Trophoblast cell (in vitro differentiated cells and primary cell): ENCODE data around the gene SH3BP5L.
A peak's percentile ranks its signal among the peaks of the same experiment; 100 is the strongest.

Experiments
- DNase-seq, 2 donors: peaks; one replicate each; pipeline ENCODE4 v3.0.0-alpha.2; 2016
- H2AFZ ChIP-seq: 2 replicates; pipeline ENCODE4 v1.6.1; 2013; ENCODE audit warnings: low read length, moderate library complexity, mild to moderate bottlenecking; ENCODE audit not compliant: insufficient read depth, poor library complexity
- H2AK5ac ChIP-seq: 2 replicates; pipeline ENCODE4 v1.6.1; 2013; ENCODE audit warnings: mild to moderate bottlenecking, low read length
- H2BK120ac ChIP-seq: 2 replicates; pipeline ENCODE4 v1.6.1; 2013; ENCODE audit warnings: low read length, mild to moderate bottlenecking, moderate library complexity; ENCODE audit not compliant: insufficient read depth, poor library complexity
- H2BK12ac ChIP-seq: 2 replicates; pipeline ENCODE4 v1.6.1; 2013; ENCODE audit warnings: mild to moderate bottlenecking, low read length, moderate library complexity
- H2BK5ac ChIP-seq: 2 replicates; pipeline ENCODE4 v1.6.1; 2013; ENCODE audit warnings: low read length, low read depth, moderate library complexity, mild to moderate bottlenecking; ENCODE audit not compliant: poor library complexity
- H3K14ac ChIP-seq: 2 replicates; pipeline ENCODE4 v1.6.1; 2013; ENCODE audit warnings: mild to moderate bottlenecking, low read length
- H3K18ac ChIP-seq: 2 replicates; pipeline ENCODE4 v1.6.1; 2013; ENCODE audit warnings: mild to moderate bottlenecking, low read length
- H3K23ac ChIP-seq: 2 replicates; pipeline ENCODE4 v1.6.1; 2013; ENCODE audit warnings: low read length
- H3K27ac ChIP-seq: 2 replicates; pipeline ENCODE4 v1.5.1; 2013; ENCODE audit warnings: low read depth, mild to moderate bottlenecking, inconsistent platforms, low read length, moderate library complexity
- H3K27me3 ChIP-seq: 2 replicates; pipeline ENCODE4 v1.6.1; 2013; ENCODE audit warnings: inconsistent platforms, mild to moderate bottlenecking, low read length, moderate library complexity; ENCODE audit not compliant: insufficient read depth
- H3K36me3 ChIP-seq, 2 experiments: 1 replicate in 1 of 2; 2 replicates in 1 of 2; pipeline ENCODE4 v1.6.1; 2013; ENCODE audit warnings: low read length in 2 of 2, mild to moderate bottlenecking in 2 of 2, moderate library complexity in 1 of 2; ENCODE audit not compliant: insufficient read depth in 2 of 2, control insufficient read depth in 1 of 2
- H3K4ac ChIP-seq: 2 replicates; pipeline ENCODE4 v1.6.1; 2013; ENCODE audit warnings: low read depth, mild to moderate bottlenecking, low read length, moderate library complexity
- H3K4me1 ChIP-seq, 2 experiments: 1 replicate in 1 of 2; 2 replicates in 1 of 2; pipeline ENCODE4 v1.6.1; 2013; ENCODE audit warnings: low read length in 2 of 2, mild to moderate bottlenecking in 2 of 2, moderate library complexity in 1 of 2; ENCODE audit not compliant: insufficient read depth in 2 of 2, control insufficient read depth in 1 of 2
- H3K4me2 ChIP-seq: 2 replicates; pipeline ENCODE4 v1.6.1; 2013; ENCODE audit warnings: inconsistent platforms, mild to moderate bottlenecking, low read length, moderate library complexity
- H3K4me3 ChIP-seq: 2 replicates; pipeline ENCODE4 v1.5.1; 2013; ENCODE audit warnings: mild to moderate bottlenecking, low read depth, low read length, inconsistent platforms
- H3K79me1 ChIP-seq: one replicate; pipeline ENCODE4 v1.6.1; 2013; ENCODE audit warnings: low read length
- H3K79me2 ChIP-seq: 2 replicates; pipeline ENCODE4 v1.6.1; 2013; ENCODE audit warnings: low read length, mild to moderate bottlenecking; ENCODE audit not compliant: control insufficient read depth, insufficient read depth, poor library complexity
- H3K9ac ChIP-seq: 2 replicates; pipeline ENCODE4 v1.6.1; 2013; ENCODE audit warnings: mild to moderate bottlenecking, low read length
- H3K9me3 ChIP-seq: 2 replicates; pipeline ENCODE4 v1.6.1; 2013; ENCODE audit warnings: low read depth, mild to moderate bottlenecking, control low read depth, inconsistent platforms, low read length; ENCODE audit not compliant: insufficient read depth
- H4K12ac ChIP-seq: 2 replicates; pipeline ENCODE4 v1.6.1; 2013; ENCODE audit warnings: low read depth, mild to moderate bottlenecking, low read length, moderate library complexity
- H4K8ac ChIP-seq: 2 replicates; pipeline ENCODE4 v1.6.1; 2013; ENCODE audit warnings: low read depth, mild to moderate bottlenecking, low read length, moderate library complexity
- H4K91ac ChIP-seq: one replicate; pipeline ENCODE4 v1.6.1; 2013; ENCODE audit warnings: low read depth, mild to moderate bottlenecking, low read length, moderate library complexity
- WGBS: extraction: QIAGEN DNeasy Blood & Tissue Kit; methylation state at CpG from one replicate; pipeline ENCODE4 v1.1.7; 2013; ENCODE audit warnings: missing lambda C conversion rate; ENCODE audit not compliant: insufficient read length, insufficient coverage; ENCODE audit errors: extremely low coverage; 5-methylcytosine and 5-hydroxymethylcytosine counted together

The SH3BP5L gene

GRCh38 chr1:248841702-248842395 lies 16.1 kb upstream of the SH3BP5L start:
- peaks cover 7% of the 10 kb centered on the region for H3K79me2 ChIP-seq
- DNase-seq, result peak in 1 of 2 donors; percentile 23
- no CpG with 5 or more reads among the region's 12 CpGs for WGBS
- H3K23ac ChIP-seq, result no peak overlapping the region
- no peak overlapping the region for H2BK120ac ChIP-seq
- no peak overlapping the region for H2AK5ac ChIP-seq
- no peaks in the 10 kb centered on the region for H3K9me3 ChIP-seq
- no peak overlapping the region for H3K18ac ChIP-seq
- H3K4me3 ChIP-seq, result no peak overlapping the region
- H4K91ac ChIP-seq, result no peak overlapping the region
- no peak overlapping the region for H3K9ac ChIP-seq
- H3K4me2 ChIP-seq, result no peak overlapping the region
- peaks cover 12% of the 10 kb centered on the region for H3K79me1 ChIP-seq
- peaks cover 2 to 4% of the 10 kb centered on the region in 2 experiments for H3K4me1 ChIP-seq
- no peak overlapping the region for H2AFZ ChIP-seq
- no peak overlapping the region for H2BK5ac ChIP-seq
- no peak overlapping the region for H2BK12ac ChIP-seq
- no peak overlapping the region for H4K8ac ChIP-seq
- H3K27me3 ChIP-seq, result no peaks in the 10 kb centered on the region
- no peak overlapping the region for H4K12ac ChIP-seq
- no peak overlapping the region for H3K27ac ChIP-seq
- H3K36me3 ChIP-seq, result peaks cover 17 to 30% of the 10 kb centered on the region in 2 experiments
- H3K14ac ChIP-seq, result no peak overlapping the region
- peak overlapping the region; percentile 34 for H3K4ac ChIP-seq

DNA sequence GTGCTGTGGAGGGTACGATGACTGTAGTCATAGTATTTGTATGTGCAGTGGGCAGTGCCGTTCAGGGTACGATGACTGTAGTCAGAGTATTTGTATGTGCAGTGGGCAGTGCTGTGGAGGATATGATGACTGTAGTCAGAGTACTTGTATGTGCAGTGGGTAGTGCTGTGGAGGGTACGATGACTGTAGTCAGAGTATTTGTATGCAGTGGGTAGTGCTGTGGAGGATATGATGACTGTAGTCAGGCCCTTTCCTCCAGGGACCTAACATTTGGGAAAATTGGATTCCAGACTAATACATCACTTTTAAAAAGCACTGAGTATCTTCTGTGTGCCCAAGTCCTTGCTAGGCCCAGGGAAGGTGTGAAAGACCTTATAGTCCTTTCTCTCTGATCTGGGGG lies 15.2 kb upstream of the SH3BP5L start:
- Histone ChIP-seq H2AK5ac (no peak overlapping the region), H2BK5ac (no peak overlapping the region), H3K18ac (no peak overlapping the region), H4K8ac (no peak overlapping the region), H3K79me1 (peaks cover 12% of the 10 kb centered on the region), H3K9ac (no peak overlapping the region), H2BK120ac (no peak overlapping the region), H3K27me3 (no peaks in the 10 kb centered on the region), H3K14ac (no peak overlapping the region), H3K79me2 (peaks cover 7% of the 10 kb centered on the region), H4K91ac (no peak overlapping the region), H3K4ac (peak overlapping the region; percentile 16), H3K36me3 (peaks cover 11 to 23% of the 10 kb centered on the region in 2 experiments), H3K4me3 (no peak overlapping the region), H3K4me2 (no peak overlapping the region), H3K23ac (no peak overlapping the region), H3K9me3 (no peaks in the 10 kb centered on the region), H2BK12ac (no peak overlapping the region), H2AFZ (no peak overlapping the region), H4K12ac (no peak overlapping the region), H3K27ac (no peak overlapping the region), H3K4me1 (peaks cover 2 to 4% of the 10 kb centered on the region in 2 experiments)
- no peak for DNase-seq
- WGBS, result no CpG with 5 or more reads among the region's 4 CpGs

DNA sequence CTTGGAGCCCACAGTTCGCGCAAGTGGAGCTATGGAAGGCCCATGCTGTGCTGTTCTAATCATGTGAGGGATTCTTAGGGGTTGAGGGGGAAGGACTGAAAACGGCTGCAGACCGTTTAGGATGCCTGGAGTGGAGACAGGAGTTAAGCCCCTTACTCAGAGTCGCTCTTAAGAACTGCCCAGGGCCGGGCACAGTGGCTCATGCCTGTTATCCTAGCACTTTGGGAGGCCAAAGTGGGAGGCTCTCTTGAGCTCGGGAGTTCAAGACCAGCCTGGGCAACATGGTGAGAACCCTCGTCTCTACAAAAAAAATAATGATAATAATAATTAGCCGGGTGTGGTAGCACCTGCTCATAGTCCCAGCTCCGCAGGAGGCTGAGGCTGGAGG lies 13.4 kb upstream of the SH3BP5L start:
- peak overlapping the region; percentile 5 for H3K14ac ChIP-seq
- peaks cover 2 to 8% of the 10 kb centered on the region in 2 experiments for H3K36me3 ChIP-seq
- no CpG with 5 or more reads among the region's 10 CpGs for WGBS
- no peak for DNase-seq
- H4K12ac ChIP-seq, result peak overlapping the region; percentile 54
- H4K8ac ChIP-seq, result peak overlapping the region; percentile 54
- H3K27ac ChIP-seq, result peak overlapping the region; percentile 93
- no peak overlapping the region for H2BK12ac ChIP-seq
- peaks cover 7% of the 10 kb centered on the region for H3K79me2 ChIP-seq
- peak overlapping the region; percentile 88 for H3K4me3 ChIP-seq
- H3K27me3 ChIP-seq, result no peaks in the 10 kb centered on the region
- H2BK120ac ChIP-seq, result no peak overlapping the region
- no peak overlapping the region for H2AK5ac ChIP-seq
- peak overlapping the region; percentile 20 for H2AFZ ChIP-seq
- peak overlapping the region; percentile 27 for H3K18ac ChIP-seq
- peak overlapping the region; percentile 6 for H3K9ac ChIP-seq
- H3K4me1 ChIP-seq, result peaks cover 2 to 4% of the 10 kb centered on the region in 2 experiments
- H3K4ac ChIP-seq, result peak overlapping the region; percentile 61
- H2BK5ac ChIP-seq, result no peak overlapping the region
- H3K9me3 ChIP-seq, result no peaks in the 10 kb centered on the region
- H4K91ac ChIP-seq, result peak overlapping the region; percentile 82
- H3K23ac ChIP-seq, result no peak overlapping the region
- H3K79me1 ChIP-seq, result peaks cover 12% of the 10 kb centered on the region
- H3K4me2 ChIP-seq, result peak overlapping the region; percentile 77

DNA sequence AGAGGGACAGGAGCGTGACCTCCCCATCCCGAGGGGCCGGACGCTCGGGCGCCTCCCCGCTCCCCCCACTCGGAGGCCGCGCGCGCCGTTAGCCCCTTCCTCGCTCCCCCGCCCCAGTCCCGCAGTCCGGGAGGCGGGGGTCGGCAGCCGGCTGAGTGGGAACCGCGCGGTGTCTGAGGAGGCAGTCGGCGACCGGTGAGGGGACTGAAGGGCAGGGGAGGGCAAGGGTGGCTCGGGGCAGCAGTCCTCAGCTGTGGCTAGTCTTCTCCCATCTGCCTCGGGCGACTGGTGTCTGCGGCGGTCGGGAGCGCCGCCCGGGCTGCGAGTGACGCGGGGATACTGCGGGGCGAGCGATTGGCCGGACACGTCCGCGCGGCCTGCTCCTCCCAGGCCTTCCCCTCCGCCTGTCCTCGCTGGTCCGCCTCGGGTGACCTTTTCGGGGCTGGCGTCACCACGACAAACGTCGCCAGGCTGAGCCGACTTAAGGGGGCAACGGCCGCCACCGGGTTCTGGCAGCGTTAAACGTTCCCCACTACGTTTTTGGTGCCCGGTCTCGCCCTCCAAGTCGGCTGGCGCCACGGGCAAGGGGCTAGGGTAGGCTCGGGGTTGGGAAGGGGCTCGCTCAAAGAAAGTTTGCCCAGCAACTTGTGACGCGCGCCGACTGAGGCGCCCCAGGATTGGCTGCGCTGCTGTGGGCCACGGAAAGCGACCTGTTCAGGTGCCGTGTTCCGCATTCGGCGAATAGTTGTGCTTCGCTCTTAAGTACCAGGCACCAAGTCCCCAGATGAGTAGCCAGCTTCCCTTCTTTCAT lies 12.8 kb upstream of the SH3BP5L start:
- peak overlapping the region; percentile 88 for H3K4me3 ChIP-seq
- H3K9me3 ChIP-seq, result no peaks in the 10 kb centered on the region
- peak overlapping the region; percentile 85 for H3K18ac ChIP-seq
- peak overlapping the region; percentile 28 for H2AK5ac ChIP-seq
- peak overlapping the region; percentile 35 for H2BK120ac ChIP-seq
- H4K8ac ChIP-seq, result peak overlapping the region; percentile 74
- no CpG with 5 or more reads among the region's 82 CpGs for WGBS
- peak overlapping the region; percentile 93 for H3K27ac ChIP-seq
- H3K9ac ChIP-seq, result peak overlapping the region; percentile 55
- H3K36me3 ChIP-seq, result peaks cover 2 to 8% of the 10 kb centered on the region in 2 experiments
- H3K23ac ChIP-seq, result no peak overlapping the region
- H4K12ac ChIP-seq, result peak overlapping the region; percentile 17
- H4K91ac ChIP-seq, result peak overlapping the region; percentile 82
- peaks cover 7% of the 10 kb centered on the region for H3K79me2 ChIP-seq
- no peaks in the 10 kb centered on the region for H3K27me3 ChIP-seq
- peak; percentile 94 to 97 for DNase-seq
- no peak overlapping the region for H2BK12ac ChIP-seq
- H3K4me1 ChIP-seq, result peaks cover 2 to 4% of the 10 kb centered on the region in 2 experiments
- peaks cover 12% of the 10 kb centered on the region for H3K79me1 ChIP-seq
- peak overlapping the region; percentile 57 for H2AFZ ChIP-seq
- H3K14ac ChIP-seq, result peak overlapping the region; percentile 93
- peak overlapping the region; percentile 61 for H3K4ac ChIP-seq
- peak overlapping the region; percentile 77 for H3K4me2 ChIP-seq
- peak overlapping the region; percentile 59 for H2BK5ac ChIP-seq
